Ectodermal cell (in vitro differentiated cells): Measurements from ENCODE around the gene SFXN4. TPM values are rescaled to one million over a fixed set of nuclear protein-coding genes. Genes with fewer than 3 reads are reported as not detected.

ENCODE experiments used
- H3K27ac ChIP-seq: 2 replicates; pipeline ENCODE4 v1.7.0; 2013; ENCODE audit warnings: mild to moderate bottlenecking, low read depth, low read length; ENCODE audit not compliant: insufficient read depth, poor library complexity, severe bottlenecking
- H3K27me3 ChIP-seq: 2 replicates; pipeline ENCODE4 v1.7.0; 2013; ENCODE audit warnings: mild to moderate bottlenecking, low read length; ENCODE audit not compliant: insufficient read depth, control insufficient read depth, poor library complexity, severe bottlenecking
- H3K36me3 ChIP-seq: one replicate; pipeline ENCODE4 v1.7.0; 2013; ENCODE audit warnings: low read length; ENCODE audit not compliant: control insufficient read depth, insufficient read depth
- H3K4me1 ChIP-seq: one replicate; pipeline ENCODE4 v1.7.0; 2013; ENCODE audit warnings: low read length; ENCODE audit not compliant: control insufficient read depth, insufficient read depth
- H3K4me3 ChIP-seq: 2 replicates; pipeline ENCODE4 v1.7.0; 2013; ENCODE audit warnings: low read depth, low read length, control low read depth; ENCODE audit not compliant: insufficient read depth
- H3K9me3 ChIP-seq: 2 replicates; pipeline ENCODE4 v1.7.0; 2013; ENCODE audit warnings: mild to moderate bottlenecking, low read length, moderate library complexity; ENCODE audit not compliant: control insufficient read depth
- WGBS, 2 experiments: methylation state at CpG; one replicate each; pipeline ENCODE4 v1.1.7; 2013; ENCODE audit warnings: missing lambda C conversion rate in 2 of 2; 5-methylcytosine and 5-hydroxymethylcytosine counted together
- polyA plus RNA-seq, 4 experiments: library from polyadenylated mRNA; stranded (reverse); fragments of 50-300 nt; gene quantifications; one replicate each; pipeline ENCODE4 v1.2.3, GENCODE V29; 2013

Gene SFXN4
- polyA plus RNA-seq (2013, experiment 1 of 4): 22.5 TPM
- polyA plus RNA-seq (2013, experiment 2 of 4): 17.8 TPM
- polyA plus RNA-seq (2013, experiment 3 of 4): 16.8 TPM
- polyA plus RNA-seq (2013, experiment 4 of 4): 13.2 TPM

DNA sequence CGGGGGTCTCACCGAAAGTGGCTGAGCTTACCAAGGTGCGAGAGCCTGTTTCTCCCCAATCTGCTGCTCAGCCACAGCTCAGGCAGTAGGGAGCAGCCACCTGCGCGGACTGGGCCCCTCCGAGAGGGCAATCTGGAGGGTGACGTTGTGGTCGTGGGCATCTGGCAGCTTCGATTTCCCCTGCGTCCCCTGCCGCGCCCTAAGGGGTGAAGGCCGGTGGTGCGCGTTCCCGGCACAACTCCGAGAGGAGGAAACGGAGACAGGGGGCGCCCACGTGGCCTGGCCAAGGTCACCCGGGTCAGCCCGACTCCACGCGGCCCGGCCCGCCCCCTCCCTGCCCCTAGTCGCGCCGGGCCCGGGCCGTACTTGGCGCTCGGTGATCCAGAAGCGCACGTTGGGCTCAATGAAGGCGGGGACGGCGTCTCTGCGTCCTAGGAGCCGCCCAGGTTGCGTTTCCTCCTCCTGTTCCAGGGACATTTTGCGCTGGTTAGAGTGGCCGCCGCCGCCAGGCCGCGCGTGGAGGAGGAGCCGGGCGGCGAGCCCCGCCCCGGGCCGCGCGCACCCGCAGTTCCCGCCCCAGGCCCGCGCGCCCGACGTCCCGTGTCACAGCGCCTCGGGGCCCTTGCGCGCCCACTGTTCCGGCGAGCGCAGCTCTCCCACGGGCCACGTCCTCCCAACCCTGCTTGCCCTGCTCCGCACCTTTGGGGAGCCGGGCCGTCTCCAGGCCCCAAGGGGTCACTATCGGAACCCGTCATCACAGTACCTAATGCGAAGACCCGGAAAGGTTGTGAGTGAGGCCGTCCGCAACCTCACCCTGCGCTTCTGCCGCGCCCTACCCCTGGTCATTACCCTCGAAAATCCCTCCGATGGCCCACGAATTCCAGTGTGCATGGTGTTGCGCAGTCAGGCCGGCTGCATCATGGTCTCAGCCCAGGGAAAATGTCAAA lies at the start of gene SFXN4:
Gene SFXN4, minus strand, starts transcription at position 544 of the 947 bp plus-strand sequence. Its CDS starts 67 bp downstream, at position 477.
- Histone ChIP-seq H3K4me3 (peak within 1 kb of the TSS; percentile 70), H3K9me3 (no peaks in the 10 kb centered on the region), H3K36me3 (peaks cover 12% of the 10 kb centered on the region), H3K4me1 (no peaks in the 10 kb centered on the region), H3K27me3 (no peaks in the 10 kb centered on the region), H3K27ac (no peak within 1 kb of the TSS)
- 4% methylated on average over 89 to 90 of the region's 90 CpGs for WGBS, 2 experiments

- Histone ChIP-seq H3K27ac (peak overlapping the region; percentile 21), H3K36me3 (no peaks in the 10 kb centered on the region), H3K4me1 (peaks cover 29% of the 10 kb centered on the region), H3K27me3 (peaks cover 17% of the 10 kb centered on the region), H3K4me3 (no peak overlapping the region), H3K9me3 (no peaks in the 10 kb centered on the region)
- WGBS, 2 experiments: 42 to 48% methylated on average over 12 of the region's 12 CpGs
These were observed 46.3 kb upstream of the SFXN4 start for GRCh38 chr10:119211625-119212441.

DNA sequence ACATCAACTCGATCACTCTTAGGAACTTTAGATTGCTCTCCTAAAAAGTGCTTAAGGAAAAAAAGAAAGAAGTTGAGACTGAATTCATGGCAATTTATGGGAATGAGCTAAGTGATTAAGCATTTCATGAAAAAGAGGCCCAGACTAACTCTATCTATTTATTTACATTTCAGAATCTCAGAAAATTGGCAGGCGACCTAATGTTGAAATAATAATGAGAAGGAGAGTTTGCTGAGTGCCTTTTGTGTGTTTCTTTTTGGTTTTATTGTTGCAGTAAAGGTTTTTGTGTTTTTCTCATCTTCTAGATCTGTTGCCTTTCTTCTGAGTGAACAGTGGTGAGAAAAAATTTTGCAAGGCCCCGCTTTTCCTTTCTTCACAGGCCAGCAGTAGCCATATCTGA lies 45.7 kb upstream of the SFXN4 start:
- Histone ChIP-seq H3K4me3 (no peak overlapping the region), H3K36me3 (no peaks in the 10 kb centered on the region), H3K27me3 (peaks cover 17% of the 10 kb centered on the region), H3K9me3 (no peaks in the 10 kb centered on the region), H3K4me1 (peaks cover 32% of the 10 kb centered on the region), H3K27ac (no peak overlapping the region)
- 90 to 93% methylated on average over 3 of the region's 3 CpGs for WGBS, 2 experiments

- no peak overlapping the region for H3K4me3 ChIP-seq
- H3K27me3 ChIP-seq: peaks cover 17% of the 10 kb centered on the region
- no peak overlapping the region for H3K27ac ChIP-seq
- no peaks in the 10 kb centered on the region for H3K36me3 ChIP-seq
- no peaks in the 10 kb centered on the region for H3K9me3 ChIP-seq
- H3K4me1 ChIP-seq: peaks cover 35% of the 10 kb centered on the region
- WGBS, 2 experiments: 100% methylated on average over 1 of the region's 2 CpGs; no CpG with 5 or more reads in 1 of the 2 experiments
These were observed 45.1 kb upstream of the SFXN4 start for GRCh38 chr10:119210633-119211032.

GRCh38 chr10:119209736-119210355 lies 44.3 kb upstream of the SFXN4 start:
- WGBS, 2 experiments: 35% methylated on average over 8 to 9 of the region's 9 CpGs
- H3K9me3 ChIP-seq: no peaks in the 10 kb centered on the region
- H3K27me3 ChIP-seq: peaks cover 17% of the 10 kb centered on the region
- no peaks in the 10 kb centered on the region for H3K36me3 ChIP-seq
- H3K4me1 ChIP-seq: peaks cover 35% of the 10 kb centered on the region
- H3K27ac ChIP-seq: no peak overlapping the region
- H3K4me3 ChIP-seq: no peak overlapping the region

DNA sequence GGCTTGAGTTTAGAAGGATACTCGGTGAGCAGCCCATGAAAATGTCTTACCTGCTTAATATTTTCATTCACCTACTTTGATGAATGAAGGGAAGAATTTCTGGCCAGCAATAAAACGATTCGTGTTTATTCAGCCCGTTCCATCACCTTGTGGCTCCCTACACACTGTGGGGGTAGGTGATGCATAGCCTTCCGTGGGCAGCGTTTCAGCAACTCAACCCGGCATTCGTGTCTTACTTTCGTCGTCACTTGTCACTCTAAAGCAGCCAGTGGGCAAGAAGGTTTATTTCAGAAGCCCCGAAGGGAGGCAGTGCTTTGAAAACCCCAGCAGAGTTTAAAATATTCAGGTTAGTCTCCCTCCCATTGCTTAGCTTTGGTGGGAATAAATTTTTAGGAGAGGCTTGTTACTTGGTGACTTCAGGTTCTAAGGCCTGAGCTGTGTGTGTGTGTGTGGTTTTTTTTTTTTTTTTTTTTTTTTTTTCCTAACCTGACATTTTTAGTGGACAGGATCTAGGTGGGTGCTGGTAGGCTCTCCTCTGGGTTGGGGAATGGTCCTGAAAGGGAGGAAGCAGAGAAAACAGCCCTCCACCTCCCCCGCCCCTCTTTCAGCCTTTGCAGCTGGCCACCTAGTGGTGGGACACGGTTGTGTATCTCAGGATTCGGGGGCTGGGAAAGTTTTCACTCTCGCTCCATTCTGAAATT lies 43.7 kb upstream of the SFXN4 start:
- Histone ChIP-seq H3K4me3 (no peak overlapping the region), H3K4me1 (peaks cover 35% of the 10 kb centered on the region), H3K36me3 (no peaks in the 10 kb centered on the region), H3K9me3 (no peaks in the 10 kb centered on the region), H3K27ac (no peak overlapping the region), H3K27me3 (peaks cover 17% of the 10 kb centered on the region)
- 24 to 26% methylated on average over 15 of the region's 15 CpGs for WGBS, 2 experiments

DNA sequence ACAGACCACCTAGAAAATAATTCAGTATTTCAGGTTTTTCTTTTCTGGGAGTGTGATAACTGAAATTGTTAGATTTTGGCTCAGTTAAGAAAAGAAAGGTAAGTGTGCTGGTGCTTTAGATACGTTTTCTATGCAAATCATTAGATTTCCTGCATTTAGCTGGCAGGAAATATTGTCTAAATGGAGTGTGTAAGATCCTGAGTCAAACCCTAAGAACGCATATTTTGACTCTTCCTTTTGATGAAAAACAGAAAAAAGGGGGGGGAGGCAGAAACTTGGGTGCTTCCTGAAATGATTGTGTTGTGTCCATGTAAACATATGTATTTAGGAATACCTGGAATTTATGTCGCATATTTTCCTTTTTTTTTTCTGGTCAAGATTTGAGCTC lies 43.0 kb upstream of the SFXN4 start:
- H3K4me3 ChIP-seq: peak overlapping the region; percentile 59
- peaks cover 35% of the 10 kb centered on the region for H3K4me1 ChIP-seq
- no peaks in the 10 kb centered on the region for H3K36me3 ChIP-seq
- H3K27ac ChIP-seq: no peak overlapping the region
- WGBS, 2 experiments: 28 to 45% methylated on average over 3 of the region's 3 CpGs
- H3K27me3 ChIP-seq: peaks cover 17% of the 10 kb centered on the region
- no peaks in the 10 kb centered on the region for H3K9me3 ChIP-seq

DNA sequence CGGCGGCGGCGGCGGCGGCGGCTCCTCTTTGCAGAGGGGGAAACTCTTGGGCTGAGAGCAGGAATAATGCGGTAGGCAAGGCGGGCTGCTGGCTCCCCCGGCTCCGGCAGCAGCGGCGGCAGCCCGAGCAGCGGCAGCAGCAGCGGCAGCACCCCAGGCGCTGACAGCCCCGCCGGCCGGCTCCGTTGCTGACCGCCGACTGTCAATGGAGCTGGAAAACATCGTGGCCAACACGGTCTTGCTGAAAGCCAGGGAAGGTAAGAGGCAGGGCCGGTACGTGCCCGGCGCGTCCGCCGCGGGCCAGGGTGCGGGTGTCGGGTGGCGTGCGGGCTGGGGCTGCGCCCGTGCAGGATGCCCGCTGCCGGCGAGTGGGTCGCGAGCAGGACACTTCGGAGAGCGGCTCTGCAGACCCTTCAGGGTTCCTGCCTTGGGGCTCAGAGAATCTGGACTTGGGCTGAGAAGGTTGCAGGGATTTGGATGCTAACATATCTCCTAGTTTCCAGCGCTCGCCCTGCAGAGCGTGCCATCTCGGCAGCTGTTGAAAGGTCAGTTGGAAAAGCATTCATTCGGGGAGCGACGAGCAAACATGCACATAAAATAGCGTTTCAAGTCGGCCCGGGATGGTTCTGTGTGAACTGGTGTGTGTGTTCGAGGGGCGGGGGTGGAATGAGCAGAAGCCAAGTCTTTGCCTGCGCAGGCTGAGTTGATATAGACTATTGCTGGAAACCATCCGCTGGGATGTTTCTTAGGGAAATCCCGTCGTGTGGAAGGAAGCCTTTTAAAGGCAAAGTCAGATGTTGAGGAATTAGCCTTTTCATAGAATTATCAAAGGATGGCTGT lies 42.4 kb upstream of the SFXN4 start:
- no peaks in the 10 kb centered on the region for H3K9me3 ChIP-seq
- 1% methylated on average over 62 of the region's 62 CpGs for WGBS, 2 experiments
- H3K4me1 ChIP-seq: peaks cover 35% of the 10 kb centered on the region
- no peak overlapping the region for H3K27ac ChIP-seq
- H3K27me3 ChIP-seq: peaks cover 17% of the 10 kb centered on the region
- no peaks in the 10 kb centered on the region for H3K36me3 ChIP-seq
- peak overlapping the region; percentile 59 for H3K4me3 ChIP-seq

DNA sequence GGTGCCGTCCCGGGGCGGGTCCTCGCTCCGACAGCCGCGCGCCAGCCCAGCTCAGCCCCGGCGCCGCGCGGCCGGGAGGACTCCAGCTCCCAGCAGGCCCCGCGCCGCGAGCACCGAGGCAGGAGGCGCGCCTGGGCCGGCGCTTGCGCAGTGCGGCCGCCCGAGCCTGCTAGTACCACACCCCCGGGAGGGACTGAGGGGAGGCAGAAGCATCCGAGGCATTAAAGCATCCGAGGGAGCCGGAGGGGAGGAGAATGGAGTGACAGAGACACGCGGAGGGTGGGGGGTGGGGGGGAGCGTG lies 41.8 kb upstream of the SFXN4 start, which contains the start of gene GRK5:
Gene GRK5, plus strand, starts transcription at position 206 of the 301 bp plus-strand sequence. CDS start 347 bp downstream, outside the sequence.
- H3K27me3 ChIP-seq: peaks cover 17% of the 10 kb centered on the region
- 0% methylated on average over 30 to 31 of the region's 34 CpGs for WGBS, 2 experiments
- no peaks in the 10 kb centered on the region for H3K9me3 ChIP-seq
- H3K36me3 ChIP-seq: no peaks in the 10 kb centered on the region
- H3K4me3 ChIP-seq: peak within 1 kb of the TSS; percentile 59
- H3K4me1 ChIP-seq: peaks cover 34% of the 10 kb centered on the region
- peak within 1 kb of the TSS; percentile 90 for H3K27ac ChIP-seq
